Loucy (cell line): ENCODE measurements around the gene CA5A.

Source experiments
- EZH2phosphoT487 ChIP-seq: fragments of 200-600 bp; IDR thresholded peaks from 2 replicates; pipeline ENCODE4 v1.6.1; 2018; ENCODE audit warnings: antibody characterized with exemption, mild to moderate bottlenecking, moderate library complexity, borderline replicate concordance
- TF ChIP-seq, protein P1 (sequence below): fragments of 200-600 bp; sonication (generic); conservative IDR thresholded peaks from 2 replicates; pipeline ENCODE4 v1.5.1; 2014; ENCODE audit warnings: mild to moderate bottlenecking, antibody characterized with exemption, low read length

DNA sequence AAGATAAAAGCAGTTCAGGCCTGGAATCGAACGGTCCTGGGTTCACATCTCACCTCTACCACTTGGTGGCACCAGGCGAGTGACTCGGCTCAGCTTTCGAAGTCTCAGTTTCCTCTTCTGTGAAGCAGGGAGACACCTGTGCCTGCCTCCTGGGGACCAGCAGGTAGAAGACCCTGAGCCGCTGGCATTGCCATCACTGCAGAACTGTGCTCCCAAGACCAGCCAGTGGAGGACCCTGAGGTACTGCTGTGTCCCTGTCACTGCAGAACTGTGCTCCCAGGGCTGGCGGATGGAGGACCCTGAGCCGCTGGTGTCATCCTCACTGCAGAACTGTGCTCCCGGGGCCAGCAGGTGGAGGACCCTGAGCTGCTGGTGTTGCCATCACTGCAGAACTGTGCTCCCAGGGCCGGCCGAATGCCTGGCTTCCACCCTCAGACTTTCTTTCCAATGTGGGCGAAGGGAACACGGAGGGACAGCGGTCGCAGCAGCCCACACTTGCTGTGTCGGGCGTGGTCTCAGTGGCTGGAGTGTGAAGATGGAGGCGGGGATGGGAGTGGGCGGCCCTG lies 58.3 kb downstream of the CA5A start:
- TF ChIP-seq, protein P1, sequence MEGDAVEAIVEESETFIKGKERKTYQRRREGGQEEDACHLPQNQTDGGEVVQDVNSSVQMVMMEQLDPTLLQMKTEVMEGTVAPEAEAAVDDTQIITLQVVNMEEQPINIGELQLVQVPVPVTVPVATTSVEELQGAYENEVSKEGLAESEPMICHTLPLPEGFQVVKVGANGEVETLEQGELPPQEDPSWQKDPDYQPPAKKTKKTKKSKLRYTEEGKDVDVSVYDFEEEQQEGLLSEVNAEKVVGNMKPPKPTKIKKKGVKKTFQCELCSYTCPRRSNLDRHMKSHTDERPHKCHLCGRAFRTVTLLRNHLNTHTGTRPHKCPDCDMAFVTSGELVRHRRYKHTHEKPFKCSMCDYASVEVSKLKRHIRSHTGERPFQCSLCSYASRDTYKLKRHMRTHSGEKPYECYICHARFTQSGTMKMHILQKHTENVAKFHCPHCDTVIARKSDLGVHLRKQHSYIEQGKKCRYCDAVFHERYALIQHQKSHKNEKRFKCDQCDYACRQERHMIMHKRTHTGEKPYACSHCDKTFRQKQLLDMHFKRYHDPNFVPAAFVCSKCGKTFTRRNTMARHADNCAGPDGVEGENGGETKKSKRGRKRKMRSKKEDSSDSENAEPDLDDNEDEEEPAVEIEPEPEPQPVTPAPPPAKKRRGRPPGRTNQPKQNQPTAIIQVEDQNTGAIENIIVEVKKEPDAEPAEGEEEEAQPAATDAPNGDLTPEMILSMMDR, result no peak; the same call in 1 of the 2 replicates
- TF ChIP-seq EZH2phosphoT487, result no peak
